ENCODE results near the gene LMX1A.

DNA sequence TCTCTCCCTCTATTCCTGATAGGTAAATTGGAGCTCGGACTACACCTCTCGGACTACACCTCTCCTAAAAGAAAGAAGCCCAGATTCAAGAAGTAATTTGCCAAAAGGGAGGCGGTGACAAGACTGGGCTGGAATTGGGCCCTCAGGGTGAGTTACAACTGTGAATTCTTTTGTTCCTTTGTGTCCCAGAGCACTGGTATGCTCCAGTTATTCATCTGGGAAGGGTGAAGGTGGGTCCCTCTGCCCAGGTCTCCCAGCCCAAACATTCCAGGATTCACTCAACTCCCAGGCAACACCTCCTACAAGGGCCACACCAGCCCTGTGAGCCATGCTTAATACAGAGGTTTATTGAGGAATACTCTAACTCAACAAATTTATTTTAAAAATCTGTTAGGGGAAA is 69.2 kb downstream of the LMX1A start:
- TF ChIP-seq, protein P1, sequence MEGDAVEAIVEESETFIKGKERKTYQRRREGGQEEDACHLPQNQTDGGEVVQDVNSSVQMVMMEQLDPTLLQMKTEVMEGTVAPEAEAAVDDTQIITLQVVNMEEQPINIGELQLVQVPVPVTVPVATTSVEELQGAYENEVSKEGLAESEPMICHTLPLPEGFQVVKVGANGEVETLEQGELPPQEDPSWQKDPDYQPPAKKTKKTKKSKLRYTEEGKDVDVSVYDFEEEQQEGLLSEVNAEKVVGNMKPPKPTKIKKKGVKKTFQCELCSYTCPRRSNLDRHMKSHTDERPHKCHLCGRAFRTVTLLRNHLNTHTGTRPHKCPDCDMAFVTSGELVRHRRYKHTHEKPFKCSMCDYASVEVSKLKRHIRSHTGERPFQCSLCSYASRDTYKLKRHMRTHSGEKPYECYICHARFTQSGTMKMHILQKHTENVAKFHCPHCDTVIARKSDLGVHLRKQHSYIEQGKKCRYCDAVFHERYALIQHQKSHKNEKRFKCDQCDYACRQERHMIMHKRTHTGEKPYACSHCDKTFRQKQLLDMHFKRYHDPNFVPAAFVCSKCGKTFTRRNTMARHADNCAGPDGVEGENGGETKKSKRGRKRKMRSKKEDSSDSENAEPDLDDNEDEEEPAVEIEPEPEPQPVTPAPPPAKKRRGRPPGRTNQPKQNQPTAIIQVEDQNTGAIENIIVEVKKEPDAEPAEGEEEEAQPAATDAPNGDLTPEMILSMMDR (IDR thresholded peaks at IDR 0.05), result no peak
- TF ChIP-seq ZFX (IDR thresholded peaks at IDR 0.05; ENCODE audit: borderline replicate concordance), result no peak

Measured in 22Rv1 (cell line).